Astrocyte (in vitro differentiated cells and primary cell): Measurements from ENCODE around the gene DTX2.

Source experiments
- CTCF ChIP-seq: IDR thresholded peaks from 2 replicates; pipeline ENCODE4 v1.5.1; 2011; ENCODE audit warnings: low read depth, mild to moderate bottlenecking, inconsistent platforms, low read length, moderate library complexity; ENCODE audit not compliant: insufficient read depth
- EZH2 ChIP-seq: IDR thresholded peaks from 2 replicates; pipeline ENCODE4 v1.6.1; 2012; ENCODE audit warnings: mild to moderate bottlenecking, low read length, inconsistent platforms; ENCODE audit not compliant: insufficient read depth

- TF ChIP-seq CTCF: no peak
- no peak for TF ChIP-seq EZH2
Measured at GRCh38 chr7:76423666-76424412, 37.7 kb upstream of the DTX2 start.
